HuH-7.5 (cell line): Measurements from ENCODE around the gene FAM136A.
A peak's percentile ranks its signal among the peaks of the same experiment; 100 is the strongest.
"Not testable (repeated sequence)": the region's sequence is repeated elsewhere in the genome, so short reads cannot be mapped to it uniquely, and the experiment has no call there.

Source experiments
- DNase-seq: peaks from one replicate; pipeline ENCODE4 v3.0.0; 2011; ENCODE audit warnings: low spot score

Gene FAM136A

GRCh38 chr2:70297828-70298227 is 4.0 kb downstream of the FAM136A start:
- not testable (repeated sequence) for DNase-seq

DNA sequence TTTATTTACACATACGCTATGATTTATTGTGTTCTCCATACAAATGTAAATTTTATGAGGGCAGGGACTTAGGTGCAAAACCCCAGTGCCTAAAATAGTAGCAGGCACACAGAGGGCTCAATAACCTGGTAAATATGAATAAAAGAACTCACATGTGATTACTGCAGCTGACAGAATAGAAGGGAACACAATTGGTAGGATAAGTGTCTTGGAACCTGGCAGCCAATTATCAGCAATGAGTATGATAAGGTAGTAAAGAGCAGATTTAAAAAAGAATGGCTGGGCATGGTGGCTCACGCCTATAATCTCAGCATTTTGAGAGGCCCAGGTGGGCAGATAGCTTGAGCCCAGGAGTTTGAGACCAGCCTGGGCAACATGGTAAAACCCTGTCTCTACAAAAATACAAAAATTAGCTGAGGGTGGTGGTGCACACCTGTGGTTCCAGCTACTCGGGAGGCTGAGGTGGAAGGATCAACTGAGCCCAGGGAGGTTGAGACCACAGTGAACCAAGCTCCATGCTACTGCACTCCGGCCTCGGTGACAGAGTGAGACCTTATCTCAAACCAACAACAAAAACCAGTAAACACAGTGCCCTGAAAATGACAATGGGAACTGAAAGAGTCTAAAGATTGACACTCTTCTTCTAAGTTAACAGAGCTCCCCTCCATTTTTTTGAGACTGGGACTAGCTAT is 18.2 kb downstream of the FAM136A start:
- DNase-seq: no peak

DNA sequence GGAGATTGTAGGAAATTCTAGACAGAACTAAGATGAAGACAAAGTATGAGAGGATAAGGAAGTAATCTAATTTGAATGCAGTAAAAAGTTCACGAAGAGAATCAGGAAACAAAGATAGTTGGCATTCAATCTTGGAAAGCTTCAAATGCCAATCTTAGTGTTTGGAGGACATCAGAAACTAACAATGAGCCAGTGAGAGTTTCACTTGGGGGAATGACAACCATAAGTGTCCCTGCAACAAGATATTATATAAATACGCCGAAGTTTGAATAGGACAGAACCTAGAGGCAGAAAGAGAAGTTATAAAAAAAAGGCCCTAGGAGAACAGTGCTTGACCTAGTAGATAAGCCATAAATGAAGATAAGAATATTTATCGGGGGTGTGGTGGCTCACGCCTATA is 19.4 kb downstream of the FAM136A start:
- no peak for DNase-seq

DNA sequence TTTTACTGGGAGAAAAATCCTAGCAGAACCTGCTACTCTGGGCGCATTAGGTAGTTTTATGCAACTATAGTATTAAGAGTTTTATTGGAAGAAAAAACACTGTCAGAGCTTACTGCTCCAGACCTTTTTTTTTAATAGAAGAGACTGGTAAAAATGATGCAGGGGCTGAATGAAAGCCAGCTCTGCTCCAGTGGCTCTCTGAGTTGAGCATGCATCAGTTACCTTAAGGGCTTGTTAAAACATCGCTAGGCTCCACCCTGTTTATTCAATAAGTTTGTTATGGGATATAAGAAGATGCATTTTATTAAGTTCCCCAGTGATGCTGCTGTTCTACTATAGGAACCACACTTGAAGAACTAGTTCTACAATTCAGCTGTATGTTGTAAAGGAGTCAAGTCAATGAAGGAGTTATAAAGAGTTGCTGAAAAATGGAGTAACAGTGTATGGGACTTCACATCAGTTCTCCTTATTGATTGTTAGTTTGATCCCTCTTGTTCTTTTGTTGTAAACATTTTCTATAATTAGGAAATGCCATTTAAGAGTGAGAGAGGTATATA is 21.5 kb downstream of the FAM136A start:
- no peak for DNase-seq

- DNase-seq: no peak
These were observed 31.5 kb downstream of the FAM136A start for GRCh38 chr2:70270323-70270722.

DNA sequence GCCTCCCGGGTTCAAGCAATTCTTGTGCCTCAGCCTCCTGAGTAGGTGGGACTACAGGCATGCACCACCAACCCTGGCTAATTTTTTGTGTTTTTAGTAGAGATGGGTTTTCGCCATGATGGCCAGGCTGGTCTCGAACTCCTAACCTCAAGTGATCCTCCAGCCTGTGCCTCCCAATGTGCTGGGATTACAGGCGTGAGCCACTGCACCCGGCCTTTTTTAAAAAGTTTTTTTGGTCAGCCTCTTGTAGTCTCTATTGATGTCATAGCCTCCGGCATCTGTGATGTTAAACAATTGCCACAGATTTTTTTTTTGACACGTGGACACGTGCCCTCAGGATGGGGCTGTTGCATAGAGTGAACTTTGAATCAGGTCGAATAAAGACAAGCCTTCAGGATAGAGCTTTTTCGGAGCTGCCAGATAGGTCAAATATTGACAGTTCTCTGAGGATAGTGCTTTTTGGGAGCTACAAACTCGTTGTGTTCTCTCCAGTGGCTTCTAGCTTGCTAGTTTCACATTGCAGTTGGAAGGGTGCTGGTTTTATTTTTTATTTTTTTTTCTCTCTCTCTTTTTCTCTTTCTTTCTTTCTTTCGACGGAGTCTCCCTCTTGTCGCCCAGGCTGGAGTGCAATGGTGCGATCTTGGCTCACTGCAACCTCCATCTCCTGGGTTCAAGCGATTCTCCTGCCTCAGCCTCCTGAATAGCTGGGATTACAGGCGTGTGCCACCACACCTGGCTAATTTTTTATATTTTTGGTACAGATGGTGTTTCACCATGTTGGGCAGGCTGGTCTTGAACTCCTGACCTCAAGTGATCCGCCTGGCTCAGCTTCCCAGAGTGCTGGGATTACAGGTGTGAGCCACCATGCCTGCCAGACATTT is 32.2 kb downstream of the FAM136A start:
- not testable (repeated sequence) for DNase-seq

- not testable (repeated sequence) for DNase-seq
These were observed 34.9 kb downstream of the FAM136A start for GRCh38 chr2:70266925-70267324.

GRCh38 chr2:70261501-70261900 is 40.4 kb downstream of the FAM136A start:
- DNase-seq: no peak

DNA sequence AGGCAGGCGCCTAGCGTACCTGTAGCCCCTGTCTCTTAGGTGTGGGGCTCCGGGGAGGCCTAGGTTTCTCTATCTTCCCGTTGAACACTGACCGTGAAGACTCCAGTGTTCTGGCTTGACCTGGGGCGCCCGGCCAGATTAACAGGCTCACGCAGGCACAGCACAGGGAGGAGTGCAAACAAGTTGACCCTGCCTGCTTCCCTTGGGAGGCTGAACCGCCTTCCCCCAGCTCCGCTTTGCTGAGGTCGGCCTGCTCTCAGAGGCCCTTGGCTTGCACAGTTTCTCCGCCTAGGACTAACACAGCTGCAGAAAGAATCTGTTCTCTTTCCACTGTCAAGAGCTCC is 43.4 kb downstream of the FAM136A start:
- DNase-seq: peak; percentile 51

DNA sequence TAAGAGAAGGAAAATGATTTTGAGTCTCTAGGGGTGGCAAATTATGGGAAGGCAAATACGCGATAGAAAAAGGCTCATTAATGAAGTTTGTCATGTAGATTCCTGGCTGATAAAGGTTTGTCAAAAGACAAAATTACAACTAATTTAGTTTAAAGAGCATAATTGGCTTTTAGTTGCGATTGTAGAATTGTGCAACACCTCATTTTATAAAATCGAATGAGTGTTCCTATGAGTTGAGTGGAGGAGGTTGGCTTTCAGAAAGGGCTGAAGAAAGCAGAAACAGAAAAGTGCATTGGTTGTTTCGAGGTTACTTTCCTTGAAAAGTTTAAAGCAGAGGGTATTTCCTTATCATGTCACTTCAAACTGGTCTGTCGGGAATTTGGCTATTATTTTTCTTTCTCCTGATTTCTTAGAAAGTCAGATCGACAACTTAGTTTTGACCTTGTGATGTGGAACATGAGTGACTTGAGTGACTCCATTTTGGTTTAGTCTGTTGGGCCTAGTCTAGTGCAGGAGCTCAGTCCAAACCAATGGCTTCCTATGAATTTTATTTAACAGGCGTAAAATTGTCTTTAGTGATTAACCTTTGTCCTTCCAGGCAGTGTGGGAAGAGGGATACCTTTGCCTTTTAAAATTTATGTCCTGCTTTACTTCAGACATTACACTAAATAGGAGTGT is 46.1 kb downstream of the FAM136A start:
- DNase-seq: no peak

DNA sequence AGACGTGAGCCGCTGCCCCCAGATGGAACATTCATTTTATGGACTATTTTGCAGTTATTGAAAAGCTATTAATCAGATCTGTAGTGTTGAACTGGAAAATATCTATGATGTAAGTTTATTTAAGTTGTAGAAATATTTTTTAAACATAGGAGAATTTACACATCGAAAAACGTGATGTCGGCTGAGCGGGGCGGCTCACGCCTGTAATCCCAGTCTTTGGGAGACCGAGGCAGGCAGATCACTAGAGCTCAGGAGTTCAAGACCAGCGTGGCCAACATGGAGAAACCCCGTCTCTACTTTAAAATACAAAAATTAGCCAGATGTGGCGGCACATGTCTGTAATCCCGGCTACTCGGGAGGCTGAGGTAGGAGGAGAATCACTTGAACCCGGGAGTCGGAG is 51.4 kb downstream of the FAM136A start:
- no peak for DNase-seq

GRCh38 chr2:70248181-70248847 is 53.6 kb downstream of the FAM136A start, which contains the start of gene TIA1:
Gene TIA1 (minus strand): TSS chr2:70248628. CDS start chr2:70248430, 198 bp downstream.
- DNase-seq: peak; percentile 90

- DNase-seq: no peak
These were observed 54.3 kb downstream of the FAM136A start for GRCh38 chr2:70247364-70248180.
